ENCODE results near the gene STRIP2. TPM values are rescaled to one million over a fixed set of nuclear protein-coding genes. Genes with fewer than 3 reads are reported as not detected.

STRIP2 gene
- total RNA-seq, 1 experiment from 2014 or later, result 5.1 TPM

DNA sequence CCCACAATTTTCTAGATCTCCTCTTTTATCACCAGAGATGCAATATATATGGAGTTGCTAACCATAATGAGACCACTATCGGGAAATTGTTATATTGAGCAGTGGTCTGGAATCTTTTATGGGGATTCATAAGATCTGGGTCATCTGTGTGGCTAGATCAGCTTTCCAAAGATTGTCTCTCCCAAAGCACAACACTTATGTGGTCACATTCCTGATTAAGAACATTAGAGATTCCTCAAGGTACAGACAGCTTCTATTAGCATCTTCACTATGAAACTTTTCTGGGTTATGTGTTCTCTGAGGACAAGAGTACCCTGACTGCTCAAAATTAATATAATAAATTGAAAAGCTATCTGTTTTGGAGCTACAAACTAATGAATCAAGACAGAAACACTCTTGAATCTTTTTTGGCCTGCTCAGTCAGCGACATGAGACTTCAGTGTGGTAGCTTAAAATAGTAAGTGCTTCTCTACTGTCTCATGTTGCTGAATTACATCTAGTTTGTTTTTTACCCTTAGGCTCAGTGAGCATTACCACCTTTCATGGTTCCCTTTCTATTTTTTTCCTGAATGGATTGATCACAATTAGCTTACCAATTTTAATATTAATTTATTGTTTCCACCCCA is 42.6 kb upstream of the STRIP2 start:
- H3K36me3 ChIP-seq (ENCODE audit: control insufficient read depth, insufficient read depth, low read length), result no peaks in the 10 kb centered on the region
- no TSS peak for BruUV-seq (replicated peaks)
- H3K27me3 ChIP-seq (ENCODE audit: control insufficient read depth, insufficient read depth, low read length), result no peaks in the 10 kb centered on the region
- in situ Hi-C loops (cut with HindIII; ENCODE audit: low pct_unique_long_range_greater_than_20kb, low sequenced_read_pairs) (no loop called here), intact Hi-C loops (cut with micrococcal nuclease; ENCODE audit: unreplicated experiment) (no loop called here)
- no peaks in the 10 kb centered on the region for H3K4me1 ChIP-seq (ENCODE audit: control insufficient read depth, insufficient read depth, low read length)
- CTCF ChIA-PET, result no interaction called here
- H3K4me3 ChIP-seq (ENCODE audit: low read depth in 2 of 2, low read length in 2 of 2), result no peak overlapping the region
- no peak for TF ChIP-seq POLR2AphosphoS5 (IDR thresholded peaks at IDR 0.05; ENCODE audit: low read depth, low read length)
- TF ChIP-seq TCF7L2 (IDR thresholded peaks at IDR 0.05; ENCODE audit: low read depth, low read length), result no peak
- TF ChIP-seq, protein P1, sequence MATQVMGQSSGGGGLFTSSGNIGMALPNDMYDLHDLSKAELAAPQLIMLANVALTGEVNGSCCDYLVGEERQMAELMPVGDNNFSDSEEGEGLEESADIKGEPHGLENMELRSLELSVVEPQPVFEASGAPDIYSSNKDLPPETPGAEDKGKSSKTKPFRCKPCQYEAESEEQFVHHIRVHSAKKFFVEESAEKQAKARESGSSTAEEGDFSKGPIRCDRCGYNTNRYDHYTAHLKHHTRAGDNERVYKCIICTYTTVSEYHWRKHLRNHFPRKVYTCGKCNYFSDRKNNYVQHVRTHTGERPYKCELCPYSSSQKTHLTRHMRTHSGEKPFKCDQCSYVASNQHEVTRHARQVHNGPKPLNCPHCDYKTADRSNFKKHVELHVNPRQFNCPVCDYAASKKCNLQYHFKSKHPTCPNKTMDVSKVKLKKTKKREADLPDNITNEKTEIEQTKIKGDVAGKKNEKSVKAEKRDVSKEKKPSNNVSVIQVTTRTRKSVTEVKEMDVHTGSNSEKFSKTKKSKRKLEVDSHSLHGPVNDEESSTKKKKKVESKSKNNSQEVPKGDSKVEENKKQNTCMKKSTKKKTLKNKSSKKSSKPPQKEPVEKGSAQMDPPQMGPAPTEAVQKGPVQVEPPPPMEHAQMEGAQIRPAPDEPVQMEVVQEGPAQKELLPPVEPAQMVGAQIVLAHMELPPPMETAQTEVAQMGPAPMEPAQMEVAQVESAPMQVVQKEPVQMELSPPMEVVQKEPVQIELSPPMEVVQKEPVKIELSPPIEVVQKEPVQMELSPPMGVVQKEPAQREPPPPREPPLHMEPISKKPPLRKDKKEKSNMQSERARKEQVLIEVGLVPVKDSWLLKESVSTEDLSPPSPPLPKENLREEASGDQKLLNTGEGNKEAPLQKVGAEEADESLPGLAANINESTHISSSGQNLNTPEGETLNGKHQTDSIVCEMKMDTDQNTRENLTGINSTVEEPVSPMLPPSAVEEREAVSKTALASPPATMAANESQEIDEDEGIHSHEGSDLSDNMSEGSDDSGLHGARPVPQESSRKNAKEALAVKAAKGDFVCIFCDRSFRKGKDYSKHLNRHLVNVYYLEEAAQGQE (IDR thresholded peaks at IDR 0.05; ENCODE audit: insufficient read depth in 1 of 2, low read depth in 2 of 2, low read length in 1 of 2), result no peak
- no peak for TF ChIP-seq SIN3A (IDR thresholded peaks at IDR 0.05; ENCODE audit: borderline replicate concordance, insufficient read depth, low read depth, low read length)
- TF ChIP-seq, protein P2, sequence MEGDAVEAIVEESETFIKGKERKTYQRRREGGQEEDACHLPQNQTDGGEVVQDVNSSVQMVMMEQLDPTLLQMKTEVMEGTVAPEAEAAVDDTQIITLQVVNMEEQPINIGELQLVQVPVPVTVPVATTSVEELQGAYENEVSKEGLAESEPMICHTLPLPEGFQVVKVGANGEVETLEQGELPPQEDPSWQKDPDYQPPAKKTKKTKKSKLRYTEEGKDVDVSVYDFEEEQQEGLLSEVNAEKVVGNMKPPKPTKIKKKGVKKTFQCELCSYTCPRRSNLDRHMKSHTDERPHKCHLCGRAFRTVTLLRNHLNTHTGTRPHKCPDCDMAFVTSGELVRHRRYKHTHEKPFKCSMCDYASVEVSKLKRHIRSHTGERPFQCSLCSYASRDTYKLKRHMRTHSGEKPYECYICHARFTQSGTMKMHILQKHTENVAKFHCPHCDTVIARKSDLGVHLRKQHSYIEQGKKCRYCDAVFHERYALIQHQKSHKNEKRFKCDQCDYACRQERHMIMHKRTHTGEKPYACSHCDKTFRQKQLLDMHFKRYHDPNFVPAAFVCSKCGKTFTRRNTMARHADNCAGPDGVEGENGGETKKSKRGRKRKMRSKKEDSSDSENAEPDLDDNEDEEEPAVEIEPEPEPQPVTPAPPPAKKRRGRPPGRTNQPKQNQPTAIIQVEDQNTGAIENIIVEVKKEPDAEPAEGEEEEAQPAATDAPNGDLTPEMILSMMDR (IDR thresholded peaks at IDR 0.05), result no peak
- no peak overlapping the region for H3K27ac ChIP-seq (ENCODE audit: low read length)
- DNase-seq (ENCODE audit: low read depth, low spot score), result no peak
- H3K9me3 ChIP-seq (ENCODE audit: control insufficient read depth, insufficient read depth, low read depth, low read length), result no peaks in the 10 kb centered on the region
- POLR2A ChIA-PET, result no interaction called here
- ATAC-seq, result no peak

DNA sequence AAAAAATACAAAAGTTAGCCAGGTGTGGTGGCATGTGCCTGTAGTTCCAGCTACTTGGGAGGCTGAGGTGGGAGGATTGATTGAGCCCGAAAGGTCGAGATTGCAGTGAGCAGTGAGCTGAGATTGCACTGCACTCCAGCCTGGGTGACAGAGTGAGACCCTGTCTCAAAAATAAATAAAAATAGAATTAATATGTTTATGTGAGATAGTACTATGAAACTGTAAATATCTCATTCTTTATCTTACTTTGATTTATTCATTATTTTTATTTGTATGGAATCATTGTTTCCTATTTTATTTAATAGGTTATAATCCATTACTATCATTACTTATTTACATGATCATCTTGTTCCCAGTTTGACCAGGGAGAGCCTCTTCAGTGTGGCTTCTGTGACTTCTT is 41.0 kb upstream of the STRIP2 start:
- no peak overlapping the region for H3K4me3 ChIP-seq (ENCODE audit: low read depth in 2 of 2, low read length in 2 of 2)
- intact Hi-C loops (cut with micrococcal nuclease; ENCODE audit: unreplicated experiment), result no loop called here
- CTCF ChIA-PET, result no interaction called here
- H3K36me3 ChIP-seq (ENCODE audit: control insufficient read depth, insufficient read depth, low read length), result no peaks in the 10 kb centered on the region
- H3K4me1 ChIP-seq (ENCODE audit: control insufficient read depth, insufficient read depth, low read length), result no peaks in the 10 kb centered on the region
- POLR2A ChIA-PET, result no interaction called here
- no peak for ATAC-seq
- no peak for DNase-seq (ENCODE audit: low read depth, low spot score)
- H3K9me3 ChIP-seq (ENCODE audit: control insufficient read depth, insufficient read depth, low read depth, low read length), result no peaks in the 10 kb centered on the region
- H3K27ac ChIP-seq (ENCODE audit: low read length), result no peak overlapping the region
- H3K27me3 ChIP-seq (ENCODE audit: control insufficient read depth, insufficient read depth, low read length), result no peaks in the 10 kb centered on the region
- in situ Hi-C loops (cut with HindIII; ENCODE audit: low pct_unique_long_range_greater_than_20kb, low sequenced_read_pairs), result no loop called here
- TF ChIP-seq SIN3A (IDR thresholded peaks at IDR 0.05; ENCODE audit: borderline replicate concordance, insufficient read depth, low read depth, low read length) (no peak), POLR2AphosphoS5 (IDR thresholded peaks at IDR 0.05; ENCODE audit: low read depth, low read length) (no peak), TCF7L2 (IDR thresholded peaks at IDR 0.05; ENCODE audit: low read depth, low read length) (no peak)
- TF ChIP-seq, protein P2 (IDR thresholded peaks at IDR 0.05), result no peak
- TF ChIP-seq, protein P1 (IDR thresholded peaks at IDR 0.05; ENCODE audit: insufficient read depth in 1 of 2, low read depth in 2 of 2, low read length in 1 of 2), result no peak
- BruUV-seq (replicated peaks), result no TSS peak

Measured in Panc1 (cell line).